Measurements from ENCODE around the gene ING3. TPM values are rescaled to one million over a fixed set of nuclear protein-coding genes. Genes with fewer than 3 reads are reported as not detected.
"Not testable (repeated sequence)": the region's sequence is repeated elsewhere in the genome, so short reads cannot be mapped to it uniquely, and the experiment has no call there.

ING3 gene
- total and polyA plus RNA-seq, 10 donors: 10.2 to 40.9 (median 29.1) TPM

DNA sequence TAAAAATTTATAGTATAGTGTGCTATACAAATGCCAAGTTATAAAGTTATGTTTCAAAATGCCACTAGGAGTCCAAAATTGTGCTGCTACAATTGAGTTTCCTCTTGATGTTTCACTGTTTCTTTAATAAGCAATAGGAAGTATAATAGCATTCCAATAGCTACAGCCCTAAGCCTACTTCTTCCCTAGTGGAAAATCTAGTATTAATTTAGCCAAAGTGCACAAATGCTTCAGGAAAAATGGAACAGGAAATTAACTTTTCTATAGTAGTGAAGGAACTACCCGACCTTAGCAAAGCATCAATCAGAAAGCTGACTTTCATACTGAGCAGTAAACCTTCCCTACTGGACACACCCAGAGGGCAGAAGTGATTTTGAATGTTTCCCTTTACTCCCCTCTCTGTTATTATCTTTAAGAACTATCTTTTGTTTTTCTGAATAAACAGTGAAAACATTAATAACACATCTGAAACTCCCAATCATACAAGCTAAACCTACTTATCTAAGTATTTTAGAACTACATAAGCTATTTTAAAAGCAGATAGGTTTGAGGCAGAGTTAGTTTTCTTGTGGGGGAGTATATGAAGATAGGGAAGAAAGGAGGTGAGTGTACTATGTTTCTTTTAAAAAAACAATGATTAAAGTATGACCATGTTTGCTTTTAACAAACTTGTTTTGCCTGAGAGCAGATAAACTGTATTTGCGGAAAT lies 51.6 kb downstream of the ING3 start:
- Histone ChIP-seq H3K4me1 (peaks cover 0 to 59% (median 28%) of the 10 kb centered on the region in 6 donors), H3K4me3 (no peak overlapping the region), H3K27ac (peak overlapping the region in 1 of 8 donors; percentile 13), H3K27me3 (replicated peaks in 1 of 7) (peaks cover 0 to 8% (median 0%) of the 10 kb centered on the region in 7 donors), H3K9me3 (peaks cover 0 to 6% (median 0%) of the 10 kb centered on the region in 8 donors), H3K36me3 (no peaks in the 10 kb centered on the region)
- WGBS, 5 donors: 53 to 66% (median 54%) methylated on average over 2 of the region's 2 CpGs
- intact Hi-C loops (cut with DNase I; ENCODE audit: low total_unique reads): no loop called here
- TF ChIP-seq, protein P1, sequence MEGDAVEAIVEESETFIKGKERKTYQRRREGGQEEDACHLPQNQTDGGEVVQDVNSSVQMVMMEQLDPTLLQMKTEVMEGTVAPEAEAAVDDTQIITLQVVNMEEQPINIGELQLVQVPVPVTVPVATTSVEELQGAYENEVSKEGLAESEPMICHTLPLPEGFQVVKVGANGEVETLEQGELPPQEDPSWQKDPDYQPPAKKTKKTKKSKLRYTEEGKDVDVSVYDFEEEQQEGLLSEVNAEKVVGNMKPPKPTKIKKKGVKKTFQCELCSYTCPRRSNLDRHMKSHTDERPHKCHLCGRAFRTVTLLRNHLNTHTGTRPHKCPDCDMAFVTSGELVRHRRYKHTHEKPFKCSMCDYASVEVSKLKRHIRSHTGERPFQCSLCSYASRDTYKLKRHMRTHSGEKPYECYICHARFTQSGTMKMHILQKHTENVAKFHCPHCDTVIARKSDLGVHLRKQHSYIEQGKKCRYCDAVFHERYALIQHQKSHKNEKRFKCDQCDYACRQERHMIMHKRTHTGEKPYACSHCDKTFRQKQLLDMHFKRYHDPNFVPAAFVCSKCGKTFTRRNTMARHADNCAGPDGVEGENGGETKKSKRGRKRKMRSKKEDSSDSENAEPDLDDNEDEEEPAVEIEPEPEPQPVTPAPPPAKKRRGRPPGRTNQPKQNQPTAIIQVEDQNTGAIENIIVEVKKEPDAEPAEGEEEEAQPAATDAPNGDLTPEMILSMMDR (IDR thresholded peaks at IDR 0.05 in 8 of 11, conservative IDR thresholded peaks at IDR 0.05 in 3 of 11): no peak
- TF ChIP-seq POLR2AphosphoS5 (IDR thresholded peaks at IDR 0.05) (no peak), POLR2A (IDR thresholded peaks at IDR 0.05) (no peak)
- no peak for DNase-seq

DNA sequence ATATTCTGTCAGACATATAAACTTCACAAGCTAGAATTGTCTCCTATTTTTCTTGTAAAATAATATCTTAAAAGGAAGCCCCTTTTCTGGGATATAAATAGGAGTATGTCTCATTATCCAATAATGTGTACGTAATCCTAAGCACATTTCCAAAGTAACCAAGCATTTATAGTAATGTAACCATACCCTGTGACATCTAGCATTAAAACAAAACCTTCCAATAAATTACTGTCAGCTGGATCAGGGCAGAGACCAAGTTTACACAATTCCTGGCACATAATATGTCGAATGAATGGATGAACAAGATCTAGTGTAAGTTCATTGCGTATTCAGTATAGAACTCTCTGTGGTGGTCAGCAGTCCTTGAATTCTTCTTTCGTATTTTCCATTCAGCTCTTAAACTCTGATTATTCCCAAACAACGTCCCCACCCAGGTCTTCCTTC lies 52.2 kb downstream of the ING3 start:
- intact Hi-C loops (cut with DNase I; ENCODE audit: low total_unique reads): no loop called here
- no peak for TF ChIP-seq POLR2AphosphoS5 (IDR thresholded peaks at IDR 0.05)
- TF ChIP-seq, protein P1 (IDR thresholded peaks at IDR 0.05 in 8 of 11, conservative IDR thresholded peaks at IDR 0.05 in 3 of 11): no peak
- no peak for TF ChIP-seq POLR2A (IDR thresholded peaks at IDR 0.05)
- Histone ChIP-seq H3K27me3 (replicated peaks in 1 of 7) (peaks cover 0 to 8% (median 0%) of the 10 kb centered on the region in 7 donors), H3K4me3 (no peak overlapping the region), H3K9me3 (peaks cover 0 to 6% (median 0%) of the 10 kb centered on the region in 8 donors), H3K4me1 (peaks cover 0 to 57% (median 27%) of the 10 kb centered on the region in 6 donors), H3K36me3 (no peaks in the 10 kb centered on the region), H3K27ac (no peak overlapping the region)
- 81 to 93% (median 85%) methylated on average over 5 of the region's 5 CpGs for WGBS, 5 donors
- no peak for DNase-seq

DNA sequence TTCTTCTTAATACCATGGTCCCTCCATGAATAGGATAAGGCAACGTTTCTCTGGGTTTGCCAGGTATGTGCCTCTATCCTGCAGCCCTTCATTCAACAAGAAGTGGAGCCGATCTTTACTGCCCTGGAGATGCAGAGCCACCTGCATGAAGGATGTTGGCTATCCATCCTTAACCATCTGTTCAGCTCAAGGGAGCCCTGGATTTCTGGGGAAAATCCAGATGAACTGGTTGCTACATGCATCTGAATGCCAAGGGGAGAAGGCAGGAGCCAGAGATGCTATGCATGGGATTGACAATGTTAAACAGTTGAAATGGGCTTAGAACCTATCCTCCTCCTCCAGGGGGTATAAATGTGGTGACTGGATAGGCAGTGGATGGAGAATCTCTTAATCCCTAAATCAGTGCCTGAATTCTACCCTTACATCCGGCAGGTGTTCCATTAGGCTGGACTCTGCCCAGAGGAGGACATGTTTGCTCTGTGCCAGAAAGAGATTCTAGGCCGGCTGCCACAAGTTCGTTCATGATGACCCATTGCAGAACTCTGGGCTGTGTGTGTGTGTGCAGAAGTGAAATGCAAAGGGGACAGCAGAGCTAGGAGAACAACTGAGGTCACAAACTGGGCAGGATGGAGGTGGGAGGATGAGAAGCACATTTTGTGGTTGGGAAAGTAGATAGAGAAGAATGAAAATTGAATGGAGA lies 53.6 kb downstream of the ING3 start:
- H3K9me3 ChIP-seq: peaks cover 0 to 6% (median 0%) of the 10 kb centered on the region in 8 donors
- no peak overlapping the region for H3K27ac ChIP-seq

DNA sequence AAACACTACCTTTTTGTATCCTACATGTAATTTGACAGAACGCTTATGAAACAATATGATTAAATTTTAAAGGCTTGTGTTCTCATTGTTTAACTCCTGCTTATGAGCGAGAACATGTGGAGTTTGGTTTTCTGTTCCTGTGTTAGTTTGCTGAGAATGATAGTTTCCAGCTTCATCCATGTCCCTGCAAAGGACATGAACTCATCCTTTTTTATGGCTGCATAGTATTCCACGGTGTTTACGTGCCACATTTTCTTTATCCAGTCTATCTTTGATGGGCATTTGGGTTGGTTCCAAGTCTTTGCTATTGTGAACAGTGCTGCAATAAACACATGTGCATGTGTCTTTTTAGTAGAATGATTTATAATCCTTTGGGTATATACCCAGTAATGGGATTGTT lies 54.5 kb downstream of the ING3 start:
- H3K4me3 ChIP-seq; H3K27ac ChIP-seq; H3K9me3 ChIP-seq; H3K36me3 ChIP-seq; H3K27me3 ChIP-seq (replicated peaks in 1 of 7); intact Hi-C loops (cut with DNase I; ENCODE audit: low total_unique reads); DNase-seq: not testable (repeated sequence)
- 92 to 96% (median 94%) methylated on average over 4 of the region's 4 CpGs for WGBS, 5 donors
- H3K4me1 ChIP-seq: peaks cover 0 to 34% (median 11%) of the 10 kb centered on the region in 6 donors

More for the DNA sequence above, 53.6 kb downstream of the ING3 start:
- WGBS, 5 donors: 76 to 91% (median 78%) methylated on average over 5 of the region's 5 CpGs
- intact Hi-C loops (cut with DNase I; ENCODE audit: low total_unique reads): no loop called here
- Histone ChIP-seq H3K4me1 (peaks cover 0 to 43% (median 19%) of the 10 kb centered on the region in 6 donors), H3K36me3 (no peaks in the 10 kb centered on the region), H3K4me3 (no peak overlapping the region), H3K27me3 (replicated peaks in 1 of 7) (peaks cover 0 to 8% (median 0%) of the 10 kb centered on the region in 7 donors)
- no peak for DNase-seq
- TF ChIP-seq, protein P1 (IDR thresholded peaks at IDR 0.05 in 8 of 11, conservative IDR thresholded peaks at IDR 0.05 in 3 of 11): no peak
- TF ChIP-seq POLR2A (IDR thresholded peaks at IDR 0.05): no peak
- no peak for TF ChIP-seq POLR2AphosphoS5 (IDR thresholded peaks at IDR 0.05)
